Activated B cell treated with CpG ODN at 0.5 μM for 24 hours (primary cell): ENCODE data around the gene ALDH1A2. TPM values are rescaled to one million over a fixed set of nuclear protein-coding genes. Genes with fewer than 3 reads are reported as not detected.
"Not testable (repeated sequence)": the region's sequence is repeated elsewhere in the genome, so short reads cannot be mapped to it uniquely, and the experiment has no call there.

ENCODE experiments used
- ATAC-seq: fragments of 200-7000 bp; cut with Tn5 transposase; one replicate; pipeline ENCODE4 v1.10.0; 2021; ENCODE audit warnings: low read depth, mild to moderate bottlenecking, moderate library complexity
- CTCF ChIA-PET: fragments of 350-600 bp; sonication (Branson Sonifier 250); formaldehyde crosslinking; loops from one replicate; lab custom pipeline; 2021; ENCODE audit warnings: antibody characterized with exemption; lab: Charles Lee
- POLR2A ChIA-PET: fragments of 350-600 bp; sonication (Branson Sonifier 250); formaldehyde crosslinking; loops from one replicate; lab custom pipeline; 2021; ENCODE audit warnings: antibody characterized with exemption; lab: Charles Lee
- DNase-seq: peaks from one replicate; pipeline ENCODE4 v3.0.0; 2022
- H3K27ac Mint-ChIP-seq: one replicate; pipeline ENCODE4 v1.8.0; 2020; ENCODE audit warnings: mixed read lengths
- H3K27me3 Mint-ChIP-seq: one replicate; pipeline ENCODE4 v1.8.0; 2021; ENCODE audit warnings: mixed read lengths
- H3K36me3 Mint-ChIP-seq: one replicate; pipeline ENCODE4 v1.8.0; 2021; ENCODE audit warnings: low read depth, mixed read lengths
- H3K4me1 Mint-ChIP-seq: one replicate; pipeline ENCODE4 v1.8.0; 2021; ENCODE audit warnings: mixed read lengths
- H3K4me3 Mint-ChIP-seq: one replicate; pipeline ENCODE4 v1.8.0; 2020; ENCODE audit warnings: mild to moderate bottlenecking, mixed read lengths
- H3K9me3 Mint-ChIP-seq: one replicate; pipeline ENCODE4 v1.8.0; 2020; ENCODE audit warnings: mixed read lengths
- intact Hi-C: fragments of 100-400 bp; cut with micrococcal nuclease; formaldehyde crosslinking; loops from one replicate; pipeline ENCODE4 v1.15.1; 2024
- total RNA-seq: library from RNA; stranded (reverse); gene quantifications from 2 replicates; pipeline ENCODE4 v1.2.3, GENCODE V29; 2022
- TF ChIP-seq, protein P1 (sequence below): fragments of 200-600 bp; IDR thresholded peaks from one replicate; pipeline ENCODE4 v1.8.0; 2022; ENCODE audit warnings: antibody characterized with exemption, mild to moderate bottlenecking

ALDH1A2 gene
- total RNA-seq, 1 donor from 2014 or later: not detected

DNA sequence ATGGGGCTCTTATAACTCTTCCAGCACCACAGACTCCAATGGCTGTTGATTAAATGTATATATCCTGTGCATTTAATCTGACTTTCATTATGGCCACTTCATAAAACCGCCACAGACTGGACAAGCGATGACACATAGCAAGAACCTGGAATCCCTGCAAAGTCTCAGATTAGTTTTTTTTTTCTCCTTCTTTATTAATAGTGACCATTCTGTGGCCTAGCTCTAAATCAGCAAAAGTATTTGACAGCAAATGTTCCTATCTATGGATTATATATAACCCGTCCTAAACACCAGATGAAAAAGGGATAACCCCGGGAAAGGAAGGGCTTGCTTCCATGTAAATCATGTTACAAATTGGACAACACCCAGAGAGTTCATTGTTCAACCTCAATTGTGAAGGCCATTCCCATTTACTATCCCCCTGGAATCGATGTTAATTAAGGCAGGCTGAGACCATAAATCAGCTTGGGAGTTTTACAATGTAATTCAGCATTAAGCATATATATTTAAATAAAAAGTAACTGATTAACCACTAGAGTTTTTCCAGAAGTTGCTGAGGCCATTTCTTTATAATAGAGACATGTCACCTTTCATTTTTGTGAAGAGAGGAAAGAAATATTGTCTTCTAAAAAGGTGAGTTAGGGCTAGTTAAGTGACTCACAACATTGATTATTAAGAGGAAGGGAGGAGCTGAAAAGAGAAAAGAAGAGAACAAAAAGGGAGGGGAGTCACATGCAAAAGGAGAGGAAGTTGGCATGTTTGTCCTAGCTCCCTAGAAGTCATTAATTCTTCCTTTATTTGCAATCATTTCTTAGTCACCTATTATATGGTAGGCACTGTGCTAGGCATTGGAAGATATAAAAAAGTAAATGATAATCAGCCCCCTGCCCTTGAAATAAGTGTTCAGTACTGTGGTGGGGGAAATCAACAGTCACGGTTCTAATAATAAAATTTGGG is 26.2 kb downstream of the ALDH1A2 start:
- TF ChIP-seq, protein P1, sequence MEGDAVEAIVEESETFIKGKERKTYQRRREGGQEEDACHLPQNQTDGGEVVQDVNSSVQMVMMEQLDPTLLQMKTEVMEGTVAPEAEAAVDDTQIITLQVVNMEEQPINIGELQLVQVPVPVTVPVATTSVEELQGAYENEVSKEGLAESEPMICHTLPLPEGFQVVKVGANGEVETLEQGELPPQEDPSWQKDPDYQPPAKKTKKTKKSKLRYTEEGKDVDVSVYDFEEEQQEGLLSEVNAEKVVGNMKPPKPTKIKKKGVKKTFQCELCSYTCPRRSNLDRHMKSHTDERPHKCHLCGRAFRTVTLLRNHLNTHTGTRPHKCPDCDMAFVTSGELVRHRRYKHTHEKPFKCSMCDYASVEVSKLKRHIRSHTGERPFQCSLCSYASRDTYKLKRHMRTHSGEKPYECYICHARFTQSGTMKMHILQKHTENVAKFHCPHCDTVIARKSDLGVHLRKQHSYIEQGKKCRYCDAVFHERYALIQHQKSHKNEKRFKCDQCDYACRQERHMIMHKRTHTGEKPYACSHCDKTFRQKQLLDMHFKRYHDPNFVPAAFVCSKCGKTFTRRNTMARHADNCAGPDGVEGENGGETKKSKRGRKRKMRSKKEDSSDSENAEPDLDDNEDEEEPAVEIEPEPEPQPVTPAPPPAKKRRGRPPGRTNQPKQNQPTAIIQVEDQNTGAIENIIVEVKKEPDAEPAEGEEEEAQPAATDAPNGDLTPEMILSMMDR: no peak
- no peak overlapping the region for H3K27ac Mint-ChIP-seq
- no peak overlapping the region for H3K4me3 Mint-ChIP-seq
- ChIA-PET POLR2A (no interaction called here), CTCF (no interaction called here)
- intact Hi-C loops: loop anchor here (5.0 kb wide), 1 partner anchor 143 kb away; no protein-coding TSS in a partner anchor
- DNase-seq: no peak
- peaks cover 11% of the 10 kb centered on the region for H3K27me3 Mint-ChIP-seq
- no peaks in the 10 kb centered on the region for H3K9me3 Mint-ChIP-seq
- H3K36me3 Mint-ChIP-seq: no peaks in the 10 kb centered on the region
- H3K4me1 Mint-ChIP-seq: no peaks in the 10 kb centered on the region
- no peak for ATAC-seq

DNA sequence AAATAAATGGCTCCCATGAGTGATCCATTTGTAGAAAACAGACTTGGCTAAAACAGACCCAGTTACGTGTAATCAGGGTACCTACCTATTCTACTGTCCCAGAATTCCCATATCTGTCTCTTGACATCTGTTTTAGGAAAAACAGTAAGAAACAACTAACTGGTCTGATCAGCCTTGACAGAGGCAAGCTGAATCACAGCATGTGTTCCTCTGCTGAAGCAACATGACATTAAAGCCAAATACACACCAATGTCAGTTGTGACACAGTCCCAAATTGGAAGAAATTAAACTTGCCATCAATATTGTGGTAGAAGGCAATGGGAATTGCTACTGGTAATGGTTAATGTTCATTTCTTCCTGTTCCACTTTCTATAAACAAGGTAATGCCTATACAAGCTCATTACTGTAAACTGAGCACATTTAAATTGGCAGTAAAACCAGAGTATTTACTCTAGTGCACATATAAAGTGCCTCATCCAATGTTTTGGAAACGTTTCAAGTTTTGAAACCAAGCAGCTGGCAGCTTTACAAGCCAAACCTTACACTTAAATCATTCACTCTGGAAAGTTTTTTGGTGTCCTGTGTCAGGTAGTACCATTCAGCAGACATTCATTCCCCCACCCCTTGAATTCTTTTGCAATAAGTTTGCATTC is 27.0 kb downstream of the ALDH1A2 start:
- peaks cover 5% of the 10 kb centered on the region for H3K27me3 Mint-ChIP-seq
- POLR2A ChIA-PET: no interaction called here
- no peak for ATAC-seq

DNA sequence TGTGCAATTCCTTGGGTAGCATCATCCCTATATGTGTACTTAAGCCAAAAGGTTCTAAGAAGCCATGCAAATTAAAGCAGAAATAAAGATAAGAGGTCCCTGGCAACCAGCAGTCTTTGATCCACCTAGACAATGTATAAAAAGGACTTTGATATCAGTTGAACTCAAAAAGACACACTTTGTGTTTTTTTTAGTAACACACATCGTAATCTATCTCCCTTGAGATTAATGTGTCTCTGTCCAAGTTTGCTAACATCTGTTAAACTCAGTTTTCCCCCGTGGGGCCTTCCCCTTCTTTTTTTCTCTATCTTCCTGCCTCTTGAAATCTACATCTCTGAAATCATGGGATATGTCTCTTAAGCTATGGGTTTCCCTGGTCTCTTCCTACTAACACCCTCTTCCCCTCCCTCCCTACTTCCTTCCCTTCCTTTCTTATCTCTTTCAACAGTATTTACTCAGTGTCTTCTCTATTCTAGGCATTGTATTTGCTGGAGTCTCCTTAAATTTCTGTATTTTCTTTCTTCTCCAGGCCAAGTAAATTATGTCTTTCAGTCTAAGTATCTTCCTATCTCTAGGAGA is 27.7 kb downstream of the ALDH1A2 start:
- ChIA-PET POLR2A (no interaction called here), CTCF (no interaction called here)
- no peaks in the 10 kb centered on the region for H3K9me3 Mint-ChIP-seq
- H3K27ac Mint-ChIP-seq: no peak overlapping the region
- TF ChIP-seq, protein P1: no peak
- no peaks in the 10 kb centered on the region for H3K36me3 Mint-ChIP-seq
- intact Hi-C loops: no loop called here
- peaks cover 5% of the 10 kb centered on the region for H3K27me3 Mint-ChIP-seq
- no peaks in the 10 kb centered on the region for H3K4me1 Mint-ChIP-seq
- ATAC-seq: no peak
- no peak overlapping the region for H3K4me3 Mint-ChIP-seq
- no peak for DNase-seq

More for the DNA sequence above, 27.0 kb downstream of the ALDH1A2 start:
- intact Hi-C loops: no loop called here
- Mint-ChIP-seq H3K4me3 (no peak overlapping the region), H3K27ac (no peak overlapping the region), H3K4me1 (no peaks in the 10 kb centered on the region), H3K9me3 (no peaks in the 10 kb centered on the region), H3K36me3 (no peaks in the 10 kb centered on the region)
- CTCF ChIA-PET: no interaction called here
- no peak for DNase-seq
- TF ChIP-seq, protein P1: no peak

DNA sequence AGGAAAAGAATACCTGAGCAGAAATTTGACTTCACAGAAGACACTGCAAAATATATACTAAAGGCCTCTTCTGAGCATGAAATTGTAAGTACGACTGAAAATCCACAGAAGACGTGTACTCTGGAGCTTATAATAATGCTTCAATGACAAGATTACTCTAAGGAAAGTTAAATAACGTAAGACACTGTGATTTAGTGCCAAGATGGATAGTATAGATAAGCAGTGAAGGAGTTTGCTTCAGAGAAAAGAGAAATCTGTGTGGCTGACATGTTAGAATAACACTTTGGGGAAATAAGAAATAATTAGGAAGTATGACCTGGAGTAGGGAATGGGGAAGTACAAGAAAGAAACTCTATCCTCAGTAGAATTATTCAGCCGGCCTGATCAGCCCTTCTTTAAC is 28.9 kb downstream of the ALDH1A2 start:
- Mint-ChIP-seq H3K27me3 (peaks cover 5% of the 10 kb centered on the region), H3K27ac (no peak overlapping the region), H3K4me1 (no peaks in the 10 kb centered on the region), H3K4me3 (no peak overlapping the region), H3K9me3 (no peaks in the 10 kb centered on the region), H3K36me3 (no peaks in the 10 kb centered on the region)
- TF ChIP-seq, protein P1: no peak
- CTCF ChIA-PET: no interaction called here
- ATAC-seq (no peak), DNase-seq (no peak)
- POLR2A ChIA-PET: no interaction called here
- intact Hi-C loops: no loop called here

DNA sequence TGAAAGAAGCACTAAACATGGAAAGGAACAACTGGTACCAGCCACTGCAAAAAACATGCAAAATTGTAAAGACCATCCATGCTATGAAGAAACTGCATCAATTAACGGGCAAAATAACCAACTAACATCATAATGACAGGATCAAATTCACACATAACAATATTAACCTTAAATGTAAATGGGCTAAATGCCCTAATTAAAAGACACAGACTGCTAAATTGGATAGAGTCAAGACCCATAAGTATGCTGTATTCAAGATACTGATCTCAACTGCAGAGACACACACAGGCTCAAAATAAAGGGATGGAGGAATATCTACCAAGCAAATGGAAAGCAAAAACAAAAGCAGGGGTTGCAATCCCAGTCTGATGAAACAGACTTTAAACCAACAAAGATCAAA is 37.1 kb downstream of the ALDH1A2 start:
- H3K9me3 Mint-ChIP-seq: peaks cover 27% of the 10 kb centered on the region
- H3K36me3 Mint-ChIP-seq, POLR2A ChIA-PET, intact Hi-C loops, H3K27me3 Mint-ChIP-seq, DNase-seq, H3K27ac Mint-ChIP-seq, CTCF ChIA-PET, H3K4me3 Mint-ChIP-seq, ATAC-seq, H3K4me1 Mint-ChIP-seq: not testable (repeated sequence)
